Panc1 (cell line): ENCODE results near the gene SMOC2. TPM values are rescaled to one million over a fixed set of nuclear protein-coding genes. Genes with fewer than 3 reads are reported as not detected.

ENCODE experiments used
- ATAC-seq: fragments of 200-7000 bp; cut with Tn5 transposase; 2 replicates; pipeline ENCODE4 v1.9.1; 2020; ENCODE audit warnings: mild to moderate bottlenecking, moderate library complexity
- BruUV-seq: library from RNA; stranded (reverse); fragments of 400-500 nt; replicated peaks from 2 replicates; lab custom pipeline; 2021; lab: Mats Ljungman, UMichigan
- CTCF ChIA-PET: fragments of 300-600 bp; sonication (Branson Sonifier 250); formaldehyde crosslinking; loops from one replicate; lab custom pipeline; 2022; ENCODE audit warnings: antibody characterized with exemption; lab: Charles Lee
- POLR2A ChIA-PET: fragments of 300-600 bp; sonication (Branson Sonifier 250); formaldehyde crosslinking; loops from one replicate; lab custom pipeline; 2022; ENCODE audit warnings: antibody characterized with exemption; lab: Charles Lee
- DNase-seq: peaks from one replicate; pipeline ENCODE4 v3.0.0-alpha.2; 2010; ENCODE audit warnings: low read depth, low spot score
- H3K27ac ChIP-seq: 2 replicates; pipeline ENCODE4 v1.5.1; 2011; ENCODE audit warnings: mild to moderate bottlenecking, low read length, inconsistent platforms
- H3K27me3 ChIP-seq: fragments of 200-500 bp; sonication (Bioruptor generic); 2 replicates; pipeline ENCODE4 v1.6.0; 2014; ENCODE audit warnings: low read length, inconsistent platforms; ENCODE audit not compliant: control insufficient read depth, insufficient read depth
- H3K36me3 ChIP-seq: fragments of 200-500 bp; sonication (Bioruptor generic); 2 replicates; pipeline ENCODE4 v1.5.1; 2014; ENCODE audit warnings: inconsistent platforms, mild to moderate bottlenecking, low read length, moderate library complexity; ENCODE audit not compliant: control insufficient read depth, insufficient read depth
- H3K4me1 ChIP-seq: 2 replicates; pipeline ENCODE4 v1.5.1; 2011; ENCODE audit warnings: inconsistent platforms, mild to moderate bottlenecking, low read length, moderate library complexity; ENCODE audit not compliant: control insufficient read depth, insufficient read depth
- H3K4me3 ChIP-seq, 2 experiments: 2 replicates each; pipeline ENCODE4 v1.5.1; 2011 to 2012; ENCODE audit warnings: low read depth in 2 of 2, low read length in 2 of 2, mild to moderate bottlenecking in 2 of 2, inconsistent platforms in 1 of 2, moderate library complexity in 1 of 2
- H3K9me3 ChIP-seq: fragments of 200-500 bp; sonication (Bioruptor generic); 2 replicates; pipeline ENCODE4 v1.5.1; 2014; ENCODE audit warnings: low read depth, mild to moderate bottlenecking, inconsistent platforms, low read length, moderate library complexity; ENCODE audit not compliant: control insufficient read depth, insufficient read depth
- POLR2AphosphoS5 ChIP-seq: IDR thresholded peaks from 2 replicates; pipeline ENCODE4 v1.6.1; 2012; ENCODE audit warnings: mild to moderate bottlenecking, low read depth, low read length, moderate library complexity
- SIN3A ChIP-seq: IDR thresholded peaks from 2 replicates; pipeline ENCODE4 v1.6.1; 2012; ENCODE audit warnings: low read depth, mild to moderate bottlenecking, low read length, moderate library complexity, borderline replicate concordance; ENCODE audit not compliant: insufficient read depth
- TCF7L2 ChIP-seq: IDR thresholded peaks from 2 replicates; pipeline ENCODE4 v1.6.1; 2011; ENCODE audit warnings: mild to moderate bottlenecking, low read depth, low read length, inconsistent platforms
- in situ Hi-C: cut with HindIII; loops from 2 replicates; pipeline ENCODE4 v1.10.0; 2016; ENCODE audit warnings: low sequenced_read_pairs, low pct_unique_long_range_greater_than_20kb
- intact Hi-C: fragments of 100-400 bp; cut with micrococcal nuclease; formaldehyde crosslinking; loops from one replicate; pipeline ENCODE4 v1.10.0; 2022; ENCODE audit not compliant: unreplicated experiment
- total RNA-seq: library from RNA; stranded (reverse); gene quantifications from one replicate; pipeline ENCODE4 v1.2.1, GENCODE V29; 2021; ENCODE audit not compliant: unreplicated experiment
- TF ChIP-seq, protein P1 (sequence below), 2 experiments: IDR thresholded peaks; 2 replicates each; pipeline ENCODE4 v1.6.1; 2011 to 2012; ENCODE audit warnings: low read depth in 2 of 2, control low read depth in 1 of 2, low read length in 1 of 2, mild to moderate bottlenecking in 1 of 2, moderate library complexity in 1 of 2; ENCODE audit not compliant: insufficient read depth in 1 of 2
- TF ChIP-seq, protein P2 (sequence below): fragments of 450-650 bp; IDR thresholded peaks from 2 replicates; pipeline ENCODE4 v1.5.1; 2017; ENCODE audit warnings: mild to moderate bottlenecking

The SMOC2 gene
- total RNA-seq, 1 experiment from 2014 or later, result 0.13 TPM

DNA sequence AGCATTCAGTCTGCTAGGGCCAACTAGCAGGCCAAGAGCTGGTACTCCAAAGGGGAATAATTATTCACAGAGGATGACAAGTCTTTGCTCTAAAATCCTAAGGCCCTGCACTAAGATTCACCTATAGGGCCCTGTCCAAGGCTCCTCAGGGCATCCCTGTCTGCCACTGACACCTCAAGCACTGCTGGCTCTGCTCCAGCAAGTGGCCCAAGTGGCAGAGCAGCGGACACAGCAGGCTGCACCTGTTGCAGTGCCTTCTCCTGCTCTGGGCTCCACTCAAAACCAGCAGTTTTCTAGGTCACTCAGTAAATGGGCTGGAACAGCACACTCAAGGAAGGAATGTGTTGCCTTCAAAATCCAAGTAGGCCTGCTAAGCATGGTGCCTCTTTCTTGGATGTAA, 36.4 kb upstream of the SMOC2 start:
- ChIA-PET POLR2A (no interaction called here), CTCF (no interaction called here)
- Histone ChIP-seq H3K4me1 (no peaks in the 10 kb centered on the region), H3K27me3 (peaks cover 8% of the 10 kb centered on the region; the same call in 1 of the 2 replicates), H3K4me3 (no peak overlapping the region), H3K9me3 (no peaks in the 10 kb centered on the region), H3K36me3 (no peaks in the 10 kb centered on the region), H3K27ac (no peak overlapping the region)
- intact Hi-C loops (no loop called here), in situ Hi-C loops (no loop called here)
- DNase-seq, result no peak
- ATAC-seq, result no peak
- BruUV-seq, result no TSS peak
- TF ChIP-seq, protein P1, sequence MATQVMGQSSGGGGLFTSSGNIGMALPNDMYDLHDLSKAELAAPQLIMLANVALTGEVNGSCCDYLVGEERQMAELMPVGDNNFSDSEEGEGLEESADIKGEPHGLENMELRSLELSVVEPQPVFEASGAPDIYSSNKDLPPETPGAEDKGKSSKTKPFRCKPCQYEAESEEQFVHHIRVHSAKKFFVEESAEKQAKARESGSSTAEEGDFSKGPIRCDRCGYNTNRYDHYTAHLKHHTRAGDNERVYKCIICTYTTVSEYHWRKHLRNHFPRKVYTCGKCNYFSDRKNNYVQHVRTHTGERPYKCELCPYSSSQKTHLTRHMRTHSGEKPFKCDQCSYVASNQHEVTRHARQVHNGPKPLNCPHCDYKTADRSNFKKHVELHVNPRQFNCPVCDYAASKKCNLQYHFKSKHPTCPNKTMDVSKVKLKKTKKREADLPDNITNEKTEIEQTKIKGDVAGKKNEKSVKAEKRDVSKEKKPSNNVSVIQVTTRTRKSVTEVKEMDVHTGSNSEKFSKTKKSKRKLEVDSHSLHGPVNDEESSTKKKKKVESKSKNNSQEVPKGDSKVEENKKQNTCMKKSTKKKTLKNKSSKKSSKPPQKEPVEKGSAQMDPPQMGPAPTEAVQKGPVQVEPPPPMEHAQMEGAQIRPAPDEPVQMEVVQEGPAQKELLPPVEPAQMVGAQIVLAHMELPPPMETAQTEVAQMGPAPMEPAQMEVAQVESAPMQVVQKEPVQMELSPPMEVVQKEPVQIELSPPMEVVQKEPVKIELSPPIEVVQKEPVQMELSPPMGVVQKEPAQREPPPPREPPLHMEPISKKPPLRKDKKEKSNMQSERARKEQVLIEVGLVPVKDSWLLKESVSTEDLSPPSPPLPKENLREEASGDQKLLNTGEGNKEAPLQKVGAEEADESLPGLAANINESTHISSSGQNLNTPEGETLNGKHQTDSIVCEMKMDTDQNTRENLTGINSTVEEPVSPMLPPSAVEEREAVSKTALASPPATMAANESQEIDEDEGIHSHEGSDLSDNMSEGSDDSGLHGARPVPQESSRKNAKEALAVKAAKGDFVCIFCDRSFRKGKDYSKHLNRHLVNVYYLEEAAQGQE (IDR thresholded peaks at IDR 0.05; ENCODE audit: insufficient read depth in 1 of 2, low read depth in 2 of 2, low read length in 1 of 2), result no peak
- TF ChIP-seq, protein P2, sequence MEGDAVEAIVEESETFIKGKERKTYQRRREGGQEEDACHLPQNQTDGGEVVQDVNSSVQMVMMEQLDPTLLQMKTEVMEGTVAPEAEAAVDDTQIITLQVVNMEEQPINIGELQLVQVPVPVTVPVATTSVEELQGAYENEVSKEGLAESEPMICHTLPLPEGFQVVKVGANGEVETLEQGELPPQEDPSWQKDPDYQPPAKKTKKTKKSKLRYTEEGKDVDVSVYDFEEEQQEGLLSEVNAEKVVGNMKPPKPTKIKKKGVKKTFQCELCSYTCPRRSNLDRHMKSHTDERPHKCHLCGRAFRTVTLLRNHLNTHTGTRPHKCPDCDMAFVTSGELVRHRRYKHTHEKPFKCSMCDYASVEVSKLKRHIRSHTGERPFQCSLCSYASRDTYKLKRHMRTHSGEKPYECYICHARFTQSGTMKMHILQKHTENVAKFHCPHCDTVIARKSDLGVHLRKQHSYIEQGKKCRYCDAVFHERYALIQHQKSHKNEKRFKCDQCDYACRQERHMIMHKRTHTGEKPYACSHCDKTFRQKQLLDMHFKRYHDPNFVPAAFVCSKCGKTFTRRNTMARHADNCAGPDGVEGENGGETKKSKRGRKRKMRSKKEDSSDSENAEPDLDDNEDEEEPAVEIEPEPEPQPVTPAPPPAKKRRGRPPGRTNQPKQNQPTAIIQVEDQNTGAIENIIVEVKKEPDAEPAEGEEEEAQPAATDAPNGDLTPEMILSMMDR, result no peak
- TF ChIP-seq POLR2AphosphoS5, result no peak
- TF ChIP-seq SIN3A, result no peak
- no peak for TF ChIP-seq TCF7L2

DNA sequence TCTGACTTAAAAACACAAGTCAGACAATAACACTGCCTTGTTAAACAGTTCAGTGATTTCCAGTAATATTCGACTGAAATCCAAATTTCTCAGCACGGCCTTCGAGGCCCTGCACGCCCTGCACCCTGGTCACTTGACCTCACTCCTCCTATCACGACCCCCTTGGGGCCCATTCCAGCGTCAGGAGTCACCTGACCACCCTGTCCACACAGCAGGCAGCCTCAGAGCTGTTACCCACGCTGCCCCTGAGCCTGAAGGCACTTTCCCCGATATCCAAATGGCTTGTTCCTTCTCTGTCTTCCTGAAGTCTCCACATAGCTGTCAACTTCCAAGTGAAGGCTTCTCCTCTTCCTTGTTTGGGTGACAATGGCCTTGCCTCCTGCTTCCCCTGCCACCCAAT, 33.1 kb upstream of the SMOC2 start:
- Histone ChIP-seq H3K4me1 (no peaks in the 10 kb centered on the region), H3K36me3 (no peaks in the 10 kb centered on the region), H3K27me3 (0 out of 2 replicates have a peak, but pooled peaks cover 2% of the 10 kb centered on the region), H3K9me3 (no peaks in the 10 kb centered on the region), H3K27ac (no peak overlapping the region), H3K4me3 (no peak overlapping the region)
- BruUV-seq, result no TSS peak
- no peak for DNase-seq
- intact Hi-C loops, result no loop called here
- no peak for TF ChIP-seq TCF7L2
- TF ChIP-seq, protein P1 (IDR thresholded peaks at IDR 0.05; ENCODE audit: insufficient read depth in 1 of 2, low read depth in 2 of 2, low read length in 1 of 2), result no peak
- no peak for TF ChIP-seq POLR2AphosphoS5
- TF ChIP-seq, protein P2, result no peak
- no peak for TF ChIP-seq SIN3A
- in situ Hi-C loops, result no loop called here
- ChIA-PET CTCF (no interaction called here), POLR2A (no interaction called here)
- no peak for ATAC-seq
